GM18505 (cell line): Measurements from ENCODE around the gene CMIP.

Source experiments
- ATAC-seq: cut with Tn5 transposase; IDR thresholded peaks from one replicate; pipeline ENCODE4 v1.9.1; 2021; ENCODE audit not compliant: unreplicated experiment
- POLR2A ChIP-seq: IDR thresholded peaks from 4 replicates; pipeline ENCODE4 v1.6.1; 2011; ENCODE audit warnings: borderline replicate concordance; ENCODE audit not compliant: insufficient read depth, insufficient read length; ENCODE audit errors: extremely low read depth

Gene CMIP

DNA sequence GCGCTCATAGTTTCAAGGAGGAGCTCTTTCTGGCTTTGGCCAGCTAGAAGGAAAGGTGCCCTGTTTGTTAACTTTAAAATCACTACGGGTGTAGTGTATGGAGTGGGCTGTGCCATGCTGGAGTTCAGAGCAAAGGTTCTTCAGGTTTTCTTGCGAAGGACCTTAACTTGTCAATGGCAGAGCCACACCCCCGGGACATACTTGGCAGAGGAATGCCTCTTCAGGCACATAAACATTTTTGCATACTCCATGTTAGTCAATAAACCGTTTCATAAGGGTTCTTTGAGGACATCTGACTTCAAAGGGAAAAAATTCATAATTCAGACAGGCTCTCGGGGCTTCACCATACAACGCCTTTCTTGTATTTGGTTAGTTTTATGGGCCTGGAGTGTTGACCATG, 221.5 kb downstream of the CMIP start:
- TF ChIP-seq POLR2A, result no peak
- no peak for ATAC-seq

GRCh38 chr16:81668243-81669097, 223.9 kb downstream of the CMIP start:
- ATAC-seq, result no peak
- TF ChIP-seq POLR2A, result no peak

DNA sequence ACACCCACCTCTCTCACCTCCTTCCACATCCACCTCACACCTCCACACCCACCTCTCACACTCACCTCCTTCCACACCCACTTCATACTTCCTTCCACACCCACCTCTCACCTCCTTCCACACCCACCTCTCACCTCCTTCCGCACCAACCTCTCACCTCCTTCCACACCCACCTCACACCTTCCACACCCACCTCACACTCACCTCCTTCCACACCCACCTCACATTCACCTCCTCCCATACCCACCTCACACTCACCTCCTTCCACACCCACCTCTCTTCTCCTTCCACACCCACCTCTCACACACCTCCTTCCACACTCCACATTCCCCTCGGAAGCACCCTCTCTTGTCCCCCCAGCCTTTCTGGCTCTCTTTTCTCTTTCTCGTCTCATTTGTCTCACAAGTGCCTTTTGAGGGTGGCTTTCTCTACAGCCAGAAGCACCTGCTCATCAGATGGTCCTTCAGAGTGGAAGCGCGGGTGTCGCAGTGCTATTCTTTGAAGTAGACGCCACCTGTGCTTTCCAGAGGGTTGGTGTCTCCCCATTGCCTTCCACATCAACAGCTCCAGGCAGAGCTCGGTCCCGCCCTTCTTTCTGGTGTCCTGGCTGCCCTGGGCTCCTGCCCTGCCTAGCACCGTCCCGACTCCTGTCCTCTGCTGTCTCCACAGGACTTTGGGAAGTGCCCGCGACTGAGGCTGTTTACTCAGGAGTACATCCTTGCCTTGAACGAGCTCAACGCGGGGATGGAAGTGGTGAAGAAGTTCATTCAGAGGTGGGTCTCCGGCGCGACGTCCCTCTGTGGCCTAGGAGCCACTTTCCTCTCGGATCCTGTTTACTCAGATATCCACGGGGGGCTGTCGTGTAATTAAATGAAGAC, 225.1 kb downstream of the CMIP start:
- TF ChIP-seq POLR2A, result no peak

DNA sequence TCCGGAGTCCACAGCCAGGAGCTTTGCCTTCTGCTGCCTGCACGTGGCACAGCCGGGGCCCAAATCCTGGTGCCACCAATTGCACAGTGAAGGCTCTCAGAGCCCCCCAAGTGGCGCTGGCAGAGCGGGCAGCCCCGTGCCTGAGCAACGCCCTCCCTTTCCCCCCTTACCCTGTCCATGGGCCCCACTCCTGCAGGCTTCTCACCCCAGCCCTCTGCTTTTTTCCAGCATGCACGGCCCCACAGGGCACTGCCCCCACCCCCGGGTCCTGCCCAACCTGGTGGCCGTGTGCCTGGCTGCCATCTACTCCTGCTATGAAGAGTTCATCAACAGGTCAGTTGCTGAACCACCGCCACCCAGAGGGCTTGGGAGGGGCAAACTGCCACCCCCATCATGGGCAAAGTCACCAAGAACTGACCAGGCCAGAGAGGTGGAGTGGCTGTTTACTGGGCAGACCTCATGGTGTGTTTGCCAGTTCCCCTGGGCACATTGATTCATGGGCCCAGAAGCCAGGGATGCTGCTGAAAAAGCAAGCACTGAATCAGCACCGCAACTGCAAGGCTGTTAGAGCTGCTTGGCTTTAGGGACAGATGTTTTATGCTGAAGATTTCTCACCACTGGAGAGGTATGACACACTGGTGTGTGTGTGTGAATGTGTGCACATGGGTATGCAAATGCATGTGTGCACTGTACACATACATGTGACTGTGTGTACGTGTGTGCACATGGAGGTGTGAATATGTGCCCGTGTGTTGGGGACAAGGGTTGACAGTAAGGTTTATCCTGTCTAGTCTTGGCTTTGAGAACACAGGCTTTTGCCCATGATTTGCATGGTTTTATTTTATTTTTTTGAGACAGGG, 227.4 kb downstream of the CMIP start:
- ATAC-seq, result no peak
- TF ChIP-seq POLR2A, result no peak

More for the DNA sequence above, 225.1 kb downstream of the CMIP start:
- no peak for ATAC-seq

GRCh38 chr16:81673432-81673831, 228.8 kb downstream of the CMIP start:
- ATAC-seq, result no peak
- no peak for TF ChIP-seq POLR2A

DNA sequence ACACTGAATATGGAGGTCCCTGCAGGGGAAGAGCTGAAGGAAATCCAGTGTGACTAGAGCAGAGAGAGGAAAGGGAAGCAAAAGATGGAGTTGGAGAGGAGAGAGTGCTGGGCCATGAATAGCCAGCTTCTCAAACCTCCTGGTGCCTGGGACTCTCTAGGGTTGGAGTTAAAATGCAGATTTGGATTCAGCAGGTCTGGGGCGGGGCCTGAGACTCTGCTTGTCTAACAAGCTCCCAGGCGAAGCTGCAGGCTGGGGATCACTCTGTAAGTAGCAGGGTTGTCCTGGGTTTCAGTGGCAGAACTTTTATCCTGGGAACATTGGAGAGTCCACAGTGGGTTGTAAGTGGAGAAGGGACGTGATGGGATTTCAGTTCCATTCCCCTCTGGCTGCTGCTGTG, 231.1 kb downstream of the CMIP start:
- TF ChIP-seq POLR2A, result no peak
- ATAC-seq, result no peak

- no peak for ATAC-seq
- TF ChIP-seq POLR2A, result no peak
Observed at GRCh38 chr16:81676066-81676882, 231.7 kb downstream of the CMIP start.

GRCh38 chr16:81676883-81677737, 232.5 kb downstream of the CMIP start:
- TF ChIP-seq POLR2A, result no peak

GRCh38 chr16:81678326-81679095, 233.9 kb downstream of the CMIP start:
- ATAC-seq, result no peak
- no peak for TF ChIP-seq POLR2A

More at GRCh38 chr16:81676883-81677737, 232.5 kb downstream of the CMIP start:
- no peak for ATAC-seq

GRCh38 chr16:81679721-81680430, 235.3 kb downstream of the CMIP start:
- no peak for TF ChIP-seq POLR2A
- no peak for ATAC-seq
